ENCODE measurements around the gene WWC2.

- TF ChIP-seq YY1 (IDR thresholded peaks at IDR 0.05; ENCODE audit: insufficient read depth, insufficient read length) (no peak), SUZ12 (IDR thresholded peaks at IDR 0.05; ENCODE audit: extremely low read depth, insufficient read depth, insufficient read length) (no peak), ZNF274 (IDR thresholded peaks at IDR 0.05; ENCODE audit: low read depth, low read length) (no peak)
These were observed 213.8 kb downstream of the WWC2 start for GRCh38 chr4:183312841-183313240.
